ENCODE data around the gene LAMB3.
A peak's percentile ranks its signal among the peaks of the same experiment; 100 is the strongest.

LAMB3 gene

DNA sequence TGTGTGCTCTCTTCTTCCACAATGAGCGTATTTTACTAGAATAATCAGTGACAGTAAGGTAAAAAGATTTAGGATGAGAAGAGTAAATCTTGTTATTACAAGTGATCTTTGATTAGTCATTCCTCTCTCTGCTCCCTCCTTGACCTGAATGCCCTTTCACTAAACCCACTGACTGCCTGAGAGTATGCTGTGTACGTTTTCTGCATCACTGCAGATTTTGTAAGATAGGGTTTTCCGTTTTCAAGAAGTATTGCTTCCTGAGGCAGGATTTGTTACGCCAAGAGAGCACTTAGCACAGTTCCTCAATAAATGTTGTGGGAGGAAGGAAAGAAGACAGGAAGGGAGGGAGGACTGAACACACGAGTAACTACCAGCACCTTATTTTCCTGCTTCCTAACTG lies 7.7 kb upstream of the LAMB3 start:
- no peak for DNase-seq

DNA sequence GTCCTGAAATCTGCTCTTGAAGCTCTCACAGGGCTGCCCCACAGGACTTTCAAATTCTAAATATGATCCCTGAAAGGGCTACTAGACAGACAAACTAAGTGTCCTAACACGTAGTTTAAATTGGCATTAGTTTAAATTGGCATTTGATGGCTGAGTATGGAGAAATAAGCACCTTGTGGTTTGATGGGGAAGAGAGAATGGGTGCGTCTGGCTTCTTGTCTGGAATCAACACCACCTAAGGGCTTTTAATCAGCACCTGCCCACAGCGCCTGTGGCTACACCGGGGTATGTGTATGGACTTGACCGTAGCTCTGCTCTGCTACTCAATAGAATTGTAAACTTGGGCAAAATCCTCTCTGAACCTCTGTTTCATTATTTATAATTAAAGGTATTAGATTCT lies 5.7 kb upstream of the LAMB3 start:
- no peak for DNase-seq

DNA sequence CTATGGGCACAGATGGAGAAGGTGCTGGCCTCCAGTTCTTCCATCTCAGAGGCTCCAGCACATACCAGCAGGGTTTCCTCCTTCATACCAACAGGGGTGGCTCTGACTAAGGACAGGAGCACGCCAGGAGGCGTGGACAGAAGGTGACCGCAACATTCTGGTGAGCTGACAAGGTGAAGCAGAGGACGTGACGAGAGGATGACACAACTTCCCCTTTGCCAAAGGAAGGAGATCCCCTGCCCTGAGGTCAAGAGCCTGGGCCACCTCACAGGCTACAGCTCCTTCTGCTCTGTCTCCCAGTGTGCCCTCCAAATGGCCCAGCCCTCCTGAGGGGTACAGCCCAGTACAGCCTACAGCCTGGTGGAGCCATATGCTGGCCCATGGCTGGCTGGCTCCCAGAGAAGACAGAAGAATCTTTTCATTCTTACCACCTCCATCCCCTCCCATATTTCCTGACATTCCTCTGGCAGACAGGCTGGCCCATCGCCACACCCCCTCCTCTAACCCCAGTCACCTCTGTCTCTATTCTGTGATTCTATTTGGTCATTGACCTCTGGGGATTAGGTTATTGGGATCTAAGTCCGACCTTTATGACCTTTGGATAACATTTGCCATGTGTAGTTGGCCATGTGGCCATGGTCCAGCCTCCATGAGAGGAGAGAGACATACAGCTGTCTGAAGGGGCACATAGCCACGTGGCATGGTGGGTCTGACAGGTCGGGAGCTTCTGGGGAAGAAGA lies 5.1 kb upstream of the LAMB3 start:
- no peak for DNase-seq

DNA sequence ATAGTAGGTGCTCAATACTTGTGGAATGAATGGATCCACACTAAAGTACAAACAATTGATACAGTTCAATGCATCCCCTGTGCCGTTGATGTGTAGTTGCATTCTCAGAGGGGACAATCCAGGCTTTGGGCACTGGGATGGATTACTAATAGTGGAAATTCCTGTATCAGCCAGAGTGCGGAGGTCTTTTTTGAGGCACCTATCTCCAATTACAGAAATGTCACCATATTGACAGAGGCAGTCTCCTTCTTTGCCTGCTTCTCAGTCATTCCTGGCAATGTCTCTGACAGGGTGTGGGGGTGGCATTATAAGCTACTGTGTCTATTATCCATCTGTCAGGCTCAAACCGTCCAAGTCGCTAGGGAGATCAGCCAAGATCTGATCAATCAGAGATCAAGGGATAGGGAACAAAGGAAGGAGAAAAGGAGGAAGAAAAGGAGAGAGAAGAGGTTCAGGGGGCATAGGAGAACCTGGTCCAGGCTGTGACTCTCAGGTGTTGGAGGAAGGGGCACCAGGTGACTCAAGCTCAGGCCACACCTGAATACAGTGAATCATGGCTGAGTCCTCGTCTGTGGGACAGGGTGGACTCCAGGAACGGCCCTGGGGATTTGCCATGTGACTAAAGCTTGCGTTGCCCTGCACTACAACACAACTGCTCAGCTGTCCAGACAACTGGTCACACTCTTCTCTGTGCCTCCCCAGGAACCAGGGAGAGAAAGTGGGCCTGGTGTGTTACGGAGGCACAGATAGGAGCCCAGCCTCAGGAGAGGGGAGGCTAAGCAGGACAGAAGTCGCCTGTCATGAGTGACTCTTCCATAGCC lies 3.4 kb upstream of the LAMB3 start:
- no peak for DNase-seq

DNA sequence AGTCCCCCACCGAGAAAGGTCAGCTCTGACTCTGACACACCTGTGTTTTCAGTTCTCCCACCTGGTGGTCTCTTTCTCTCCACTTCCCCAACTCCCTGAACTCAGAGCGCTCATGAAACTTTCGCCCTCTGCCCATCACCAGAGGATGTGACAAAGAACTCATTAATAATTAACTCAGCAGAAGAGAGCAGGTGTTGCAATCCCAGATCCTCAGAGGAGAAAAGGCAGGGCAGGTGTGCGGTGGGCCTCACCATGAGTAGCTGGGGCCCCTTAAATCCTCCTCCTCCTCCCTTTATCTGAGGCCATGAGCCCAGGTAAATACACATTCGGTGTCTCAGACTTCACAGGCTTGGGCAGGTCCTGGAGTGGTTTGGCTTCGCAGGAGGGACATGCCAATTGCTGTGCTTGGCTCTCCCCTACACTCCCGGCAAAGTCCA lies 1.7 kb upstream of the LAMB3 start:
- DNase-seq: peak; percentile 57

DNA sequence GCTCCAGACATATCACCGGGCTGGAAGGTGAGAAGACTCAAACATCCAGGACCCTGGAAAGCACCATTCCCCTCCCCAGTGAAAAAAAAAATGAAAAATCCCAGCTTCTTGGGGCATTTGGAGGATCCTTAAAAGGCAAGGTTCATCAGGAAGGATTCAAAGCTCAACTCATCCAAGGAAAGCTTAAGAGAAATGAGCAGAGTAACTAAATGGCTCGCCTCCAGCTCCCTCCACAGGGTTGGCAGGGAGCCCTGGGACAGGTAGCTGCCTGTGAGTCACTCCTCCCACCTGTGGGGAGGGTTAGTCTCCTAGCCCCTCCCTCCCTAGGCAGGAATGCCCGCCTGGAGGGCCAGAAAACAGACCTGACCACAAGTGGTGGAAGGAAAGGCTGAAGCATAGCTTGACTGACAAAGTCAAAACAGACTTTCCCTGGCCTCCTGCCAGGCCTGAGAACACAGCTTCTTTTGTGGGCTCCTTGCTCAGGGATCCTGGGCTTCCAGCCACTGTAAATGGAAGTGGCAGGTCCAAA lies 712 bp upstream of the LAMB3 start:
- peak; percentile 39 for DNase-seq

DNA sequence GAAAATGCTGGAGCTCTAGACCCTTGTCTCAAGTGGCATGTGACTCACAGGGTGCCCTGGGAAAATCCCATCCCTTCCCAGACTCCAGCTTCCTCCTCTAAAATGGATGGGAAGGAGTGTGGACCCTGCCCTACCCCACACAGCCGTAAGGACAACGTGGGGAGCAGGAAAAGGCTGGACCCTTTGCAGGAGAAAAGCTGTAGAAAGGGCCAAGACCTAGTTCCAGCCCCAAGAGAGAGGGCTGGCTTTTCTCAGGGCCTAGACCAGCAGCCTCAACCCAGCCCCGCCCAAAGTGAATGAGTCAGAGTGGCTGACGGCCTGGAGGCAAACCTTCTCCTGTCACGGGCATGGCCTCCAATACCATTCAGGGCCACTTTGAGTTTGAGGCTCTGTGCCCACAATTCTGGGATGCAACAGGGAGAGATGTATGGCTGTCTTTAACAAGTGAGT lies 1.1 kb downstream of the LAMB3 start:
- DNase-seq: no peak

DNA sequence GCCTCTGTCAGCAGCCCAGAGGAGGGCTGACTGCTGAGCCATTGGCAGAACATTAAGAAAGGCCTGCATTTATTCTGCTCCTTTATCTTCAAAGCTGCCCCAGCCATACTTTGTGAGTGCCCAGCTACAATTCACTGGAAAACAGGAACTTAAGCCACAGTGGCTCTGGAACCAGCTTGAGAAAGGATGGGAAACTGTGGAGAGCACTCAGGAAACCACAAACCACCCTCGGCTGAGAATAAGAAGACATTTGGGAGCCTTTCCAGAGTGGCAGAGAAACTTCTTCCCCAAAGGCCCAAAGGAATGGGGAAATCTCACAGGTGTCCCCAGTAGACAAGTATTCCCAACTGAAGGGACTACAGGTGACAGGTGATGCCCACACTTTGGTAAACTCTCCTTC lies 1.8 kb downstream of the LAMB3 start:
- DNase-seq: no peak

DNA sequence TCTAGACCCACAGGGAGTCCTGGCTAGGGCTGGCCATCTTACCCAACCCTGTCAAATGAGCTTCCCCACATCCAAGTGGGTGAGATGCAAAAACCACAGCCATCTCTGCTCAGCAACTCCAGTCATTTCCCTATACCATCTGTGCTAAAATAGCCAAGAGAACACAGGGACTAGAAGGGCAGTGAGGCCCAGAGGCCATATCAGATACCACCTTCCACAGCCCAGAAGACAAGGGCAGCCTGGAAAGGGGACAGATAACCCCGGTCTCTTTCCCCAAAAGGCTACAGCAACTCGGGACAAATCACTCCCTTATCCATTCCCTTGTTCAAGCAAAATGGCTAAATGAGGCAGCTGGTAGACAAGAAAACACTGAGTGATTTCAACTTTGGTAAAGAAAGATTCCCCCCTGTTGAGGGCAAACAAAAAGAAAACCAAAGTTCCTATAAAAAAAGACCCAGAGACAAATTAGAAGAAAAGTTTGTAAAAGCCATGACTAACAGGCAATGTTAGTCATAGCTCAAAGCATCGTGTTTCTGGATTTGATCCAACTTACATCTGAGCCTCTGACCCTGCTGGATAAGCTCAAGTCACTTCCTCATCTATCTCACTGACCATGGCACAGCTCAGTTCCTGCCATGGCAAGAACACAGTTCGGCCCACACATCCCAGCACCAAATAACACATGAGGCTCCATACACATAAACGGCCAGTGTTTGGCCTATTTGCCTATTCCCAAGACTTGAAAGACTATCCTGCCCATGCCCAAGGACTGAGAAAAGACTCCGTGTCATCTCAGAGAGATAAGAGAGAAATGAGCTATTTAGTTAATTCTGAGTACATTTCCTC lies 3.1 kb downstream of the LAMB3 start:
- DNase-seq: no peak

DNA sequence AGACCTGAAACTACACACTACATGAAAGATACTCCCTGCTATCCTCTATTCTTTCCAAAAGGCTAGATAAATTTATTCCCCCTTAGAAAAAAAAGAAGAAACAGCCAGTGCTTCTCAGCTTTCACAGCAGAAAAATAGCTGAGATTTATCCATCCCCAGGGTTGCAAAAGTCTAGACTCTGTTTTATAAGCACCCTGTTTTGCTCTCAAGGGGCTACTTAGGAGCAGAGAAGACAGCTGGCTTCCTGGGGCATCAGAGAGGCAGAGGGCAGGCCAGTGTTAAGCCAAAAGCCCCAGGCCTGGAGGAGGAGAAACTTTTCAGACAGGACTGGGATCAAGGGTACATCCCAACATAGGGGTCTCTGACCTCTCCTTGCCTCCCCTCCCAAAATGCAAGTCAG lies 3.9 kb downstream of the LAMB3 start:
- no peak for DNase-seq

DNA sequence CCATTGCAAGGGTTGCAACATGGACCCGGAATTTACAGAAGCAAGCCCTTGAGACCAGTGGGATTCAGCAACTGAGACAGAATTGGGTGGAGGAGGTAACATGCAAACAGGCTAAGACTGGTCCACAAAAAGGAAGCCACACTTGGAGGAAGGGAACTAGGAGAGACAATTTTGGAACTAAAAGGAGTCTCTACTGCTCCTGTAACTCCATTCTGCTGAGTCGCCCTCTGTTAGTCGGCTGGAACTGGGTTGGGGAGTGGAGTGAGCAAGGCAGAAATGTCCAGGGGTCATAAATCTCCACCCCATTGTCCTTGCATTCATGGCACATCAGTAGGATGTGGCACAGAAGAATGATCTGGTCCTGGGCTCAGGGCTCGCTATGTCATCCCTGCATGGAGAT lies 5.1 kb downstream of the LAMB3 start:
- DNase-seq: no peak

DNA sequence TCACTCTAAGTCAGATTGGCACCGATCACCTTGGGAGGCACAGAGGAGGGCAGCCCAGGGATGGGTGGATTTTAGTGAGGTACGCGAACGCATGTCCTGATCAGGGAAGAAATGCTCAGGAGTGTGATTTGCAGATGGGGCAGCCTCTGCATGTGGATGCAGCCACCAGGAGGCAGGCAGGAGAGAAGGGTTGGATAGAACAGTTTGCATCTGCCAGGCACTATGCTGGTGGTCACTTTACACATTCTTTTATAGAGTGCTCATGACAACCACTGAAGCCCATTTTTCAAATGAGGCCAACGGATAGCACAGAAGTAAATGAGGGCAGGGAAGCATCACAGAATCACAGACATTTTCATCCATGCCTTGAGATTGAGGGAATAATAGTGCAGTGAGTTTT lies 5.7 kb downstream of the LAMB3 start:
- no peak for DNase-seq

DNA sequence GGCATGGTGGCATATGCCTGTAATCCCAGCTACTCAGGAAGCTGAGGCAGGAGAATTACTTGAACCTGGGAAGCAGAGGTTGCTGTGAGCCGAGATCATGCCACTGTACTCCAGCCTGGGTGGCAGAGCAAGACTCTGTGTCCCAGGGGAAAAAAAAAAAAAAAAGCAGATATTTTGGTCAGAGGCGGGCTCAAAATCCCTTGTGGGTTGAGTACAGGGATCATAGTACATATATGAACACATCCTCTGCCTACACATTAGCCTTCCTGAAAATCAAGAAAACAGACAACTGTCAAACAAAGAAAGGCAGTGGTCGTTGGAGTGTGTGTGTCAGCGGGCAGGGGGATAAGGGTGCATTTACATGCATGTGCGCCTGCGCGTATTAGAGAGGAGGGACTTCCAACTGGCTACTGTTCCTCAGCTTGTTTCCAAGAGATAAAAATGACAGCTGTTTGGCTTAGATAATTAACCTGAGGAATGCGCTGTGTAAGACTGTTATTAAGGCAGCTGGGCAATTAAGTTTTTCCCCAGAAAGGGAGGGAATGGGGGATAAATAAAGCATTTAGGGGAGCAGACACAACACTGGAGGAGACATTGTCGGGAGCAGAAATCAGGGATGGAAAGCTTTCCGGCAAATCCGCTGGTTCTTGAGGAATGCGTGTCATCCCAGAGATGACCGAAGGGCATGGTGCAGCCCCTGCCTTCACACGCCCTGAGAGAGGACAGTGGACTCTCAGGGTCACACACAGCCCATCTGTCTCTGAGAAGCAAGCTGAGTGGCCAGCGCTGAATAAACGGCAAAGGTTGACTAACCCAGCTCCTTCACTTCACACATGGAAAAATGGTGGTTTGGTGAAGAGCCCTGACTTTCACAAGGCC lies 6.4 kb downstream of the LAMB3 start:
- no peak for DNase-seq

DNA sequence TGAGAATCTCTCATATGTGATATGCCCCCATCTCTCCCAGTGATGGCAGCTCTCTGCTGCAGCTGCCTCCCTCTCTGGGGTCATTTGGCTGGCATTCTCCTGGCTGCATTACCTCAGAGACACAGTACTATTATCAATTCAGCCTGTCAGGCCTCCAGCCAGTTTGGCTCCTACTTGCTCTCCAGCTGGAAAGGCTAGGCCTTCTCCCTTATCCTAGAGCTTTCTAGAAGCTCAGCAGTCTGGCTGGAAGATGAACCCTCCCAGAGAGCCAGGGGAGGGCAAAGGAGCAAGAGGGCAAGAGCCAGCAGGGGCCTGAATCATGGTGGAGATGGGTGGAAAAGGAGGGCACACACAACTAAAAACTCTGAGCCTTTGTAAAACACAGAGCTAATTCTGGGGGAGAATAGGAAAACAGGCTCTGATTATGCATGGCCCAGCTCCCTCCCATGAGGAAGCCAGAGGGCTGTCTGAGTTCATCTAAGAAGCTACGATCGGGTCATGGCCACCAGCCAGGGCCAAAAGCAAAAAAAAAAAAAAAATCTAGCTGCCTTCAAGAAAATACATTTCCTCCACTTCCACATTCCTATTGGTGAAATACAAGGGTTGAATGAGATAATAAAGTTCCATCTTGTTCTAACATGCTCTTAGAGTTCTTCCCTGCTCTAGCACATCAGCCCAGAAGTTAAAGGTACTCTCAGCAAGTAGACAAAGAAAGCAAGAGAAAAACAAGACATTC lies 8.8 kb downstream of the LAMB3 start:
- no peak for DNase-seq

DNA sequence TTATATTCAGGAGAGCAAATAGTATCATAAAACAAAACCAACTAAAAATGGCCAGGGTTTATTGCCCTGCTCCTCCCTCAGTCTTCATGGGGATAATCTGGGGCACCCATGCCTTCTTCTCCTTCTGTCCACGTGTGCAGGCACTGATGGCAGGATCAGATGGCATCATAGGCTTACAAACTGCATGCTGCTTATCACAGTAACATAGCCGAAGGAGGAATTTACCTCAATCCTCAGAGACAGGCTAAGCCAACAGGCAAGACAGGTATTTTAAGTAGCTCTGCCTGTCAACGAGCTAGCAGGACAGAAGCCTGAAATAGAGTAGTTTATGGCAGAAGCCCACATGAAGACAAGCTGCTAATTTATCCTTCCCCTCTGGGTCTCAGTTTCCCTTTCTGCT lies 9.4 kb downstream of the LAMB3 start:
- DNase-seq: no peak

DNA sequence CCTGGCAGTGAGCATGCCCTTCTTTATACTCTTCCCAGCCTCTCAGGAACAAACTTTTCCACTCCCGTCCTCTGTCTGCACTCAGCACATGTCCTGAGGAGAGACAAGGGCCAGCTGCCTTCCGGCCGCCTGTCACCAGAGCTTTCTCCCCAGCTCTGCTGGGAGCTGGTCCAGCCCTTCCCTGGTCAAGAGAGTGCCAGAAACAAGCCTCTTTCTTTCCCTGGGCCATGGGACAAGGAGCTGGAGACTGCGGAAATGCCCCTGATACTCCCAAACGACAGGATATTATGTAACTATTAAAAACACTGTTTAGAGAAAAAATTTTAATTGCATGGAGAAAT lies 10.4 kb downstream of the LAMB3 start:
- DNase-seq: no peak

DNA sequence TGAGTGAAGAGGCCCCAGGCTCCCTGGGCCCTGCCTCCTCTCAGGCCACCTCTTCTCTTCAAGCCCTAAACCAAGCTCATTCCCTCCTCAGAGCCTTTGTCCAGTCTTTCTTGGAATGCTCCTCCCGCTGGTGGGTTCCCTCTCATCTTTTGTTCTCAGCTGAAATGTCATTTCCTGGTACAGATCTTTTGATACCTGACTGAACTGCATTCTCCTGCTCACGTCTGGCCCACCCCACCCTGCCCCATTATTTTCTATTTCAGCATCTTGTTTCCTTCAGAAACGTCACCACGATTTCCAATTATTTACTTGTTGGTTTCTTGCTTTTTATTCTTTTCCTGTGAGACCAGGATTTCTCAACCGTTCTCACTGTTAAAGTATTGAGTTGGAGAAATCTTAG lies 16.4 kb downstream of the LAMB3 start:
- no peak for DNase-seq

DNA sequence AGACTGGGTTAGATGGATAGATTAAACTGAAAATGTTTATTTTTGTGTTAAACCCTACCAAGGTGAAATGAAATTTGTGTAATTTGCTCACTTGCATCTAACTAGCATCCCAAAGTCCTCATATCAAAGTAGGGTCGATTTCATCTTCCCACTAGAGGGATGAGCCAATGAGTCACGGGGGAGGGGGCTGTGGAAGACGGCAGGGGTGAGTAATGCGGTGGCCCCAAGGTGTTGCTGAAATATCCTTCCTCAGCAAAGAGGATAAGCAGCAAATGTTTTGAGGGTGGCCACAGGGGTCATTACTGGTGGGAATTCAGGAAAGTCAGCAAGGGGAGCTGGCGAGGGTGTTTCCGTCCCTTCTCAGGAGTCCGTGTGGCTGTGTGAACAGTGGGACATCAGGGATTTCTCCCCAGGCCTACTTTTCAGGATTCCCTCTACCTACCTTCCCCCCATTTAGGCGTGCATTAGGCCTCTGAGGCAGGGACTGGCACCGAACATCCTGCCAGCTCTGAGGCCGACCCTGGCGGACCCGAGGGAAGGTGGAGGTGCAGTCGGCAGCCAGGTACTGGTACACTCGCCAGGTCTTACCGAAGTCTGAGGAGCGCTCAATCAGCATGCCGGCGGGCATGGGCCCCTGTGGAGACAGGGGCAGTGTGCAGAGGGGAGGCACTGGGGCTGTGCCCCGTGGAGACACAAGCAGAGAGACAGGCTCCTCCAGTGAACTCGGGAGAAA lies 18.1 kb downstream of the LAMB3 start:
- no peak for DNase-seq

DNA sequence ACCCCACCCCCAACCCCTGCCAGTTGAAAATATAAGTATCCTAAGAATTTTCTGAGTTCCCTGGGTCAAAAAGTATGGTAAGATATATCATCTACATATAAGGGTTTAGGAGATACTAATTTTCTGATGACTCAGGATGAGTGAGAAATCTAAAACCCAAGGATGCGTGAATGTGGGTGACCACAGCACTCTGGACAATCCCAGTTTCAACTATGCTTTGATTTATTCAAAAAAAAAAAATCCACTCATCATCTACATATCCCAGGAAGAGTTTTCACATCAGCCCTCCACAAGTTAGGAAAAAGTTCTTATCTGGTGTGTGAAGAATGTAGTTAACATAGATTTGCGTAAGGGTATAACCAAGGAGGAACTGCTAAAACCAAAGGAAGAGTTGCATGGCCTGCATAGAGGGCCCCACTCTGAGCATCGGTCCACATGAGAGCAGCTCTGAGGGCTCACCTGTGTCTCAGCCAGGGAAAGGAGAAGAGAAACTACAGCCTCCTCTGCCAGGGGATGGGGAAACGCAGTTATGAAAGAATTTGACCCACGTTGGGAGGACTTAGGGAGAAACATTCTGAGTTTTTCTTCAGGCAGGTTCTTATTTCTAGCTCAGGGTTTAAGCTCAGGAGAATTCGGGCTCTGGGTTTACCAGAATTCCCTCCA lies 18.8 kb downstream of the LAMB3 start:
- no peak for DNase-seq
